Esophagus muscularis mucosa (tissue), 4 donors: ENCODE measurements around the gene RFNG. TPM values are rescaled to one million over a fixed set of nuclear protein-coding genes. Genes with fewer than 3 reads are reported as not detected.

Experiments
- DNase-seq: peaks from one replicate; pipeline ENCODE4 v3.0.0-alpha.2; 2017; ENCODE audit errors: extremely low spot score
- H3K27ac ChIP-seq, 4 donors: fragments of 200-600 bp; sonication (generic); replicated peaks in 1 of 4; 1 replicate in 3 of 4; 2 replicates in 1 of 4; pipeline ENCODE4 v1.5.1; 2016 to 2019; ENCODE audit warnings: mild to moderate bottlenecking in 1 of 4
- H3K27me3 ChIP-seq, 4 donors: fragments of 200-600 bp; sonication (generic); one replicate each; pipeline versions ENCODE4 v1.5.1 to v1.6.0; 2016 to 2019
- H3K36me3 ChIP-seq, 4 donors: fragments of 200-600 bp; sonication (generic); one replicate each; pipeline ENCODE4 v1.5.1; 2016 to 2019
- H3K4me1 ChIP-seq, 4 donors: fragments of 200-600 bp; sonication (generic); one replicate each; pipeline ENCODE4 v1.5.1; 2016 to 2019
- H3K4me3 ChIP-seq, 4 donors: fragments of 200-600 bp; sonication (generic); 1 replicate in 2 of 4; 2 replicates in 2 of 4; pipeline ENCODE4 v1.5.1; 2016 to 2019; ENCODE audit warnings: mild to moderate bottlenecking in 4 of 4, moderate library complexity in 1 of 4
- H3K9me3 ChIP-seq, 4 donors: fragments of 200-600 bp; sonication (generic); 1 replicate in 3 of 4; 2 replicates in 1 of 4; pipeline ENCODE4 v1.5.1; 2016 to 2019
- CTCF ChIP-seq, 3 experiments: fragments of 200-600 bp in 2 of 3; fragments of 450-650 bp in 1 of 3; sonication (generic) in 2 of 3; IDR thresholded peaks; one replicate each; pipeline ENCODE4 v1.5.1; 2017 to 2019; ENCODE audit warnings: antibody characterized with exemption in 3 of 3, mild to moderate bottlenecking in 2 of 3, moderate library complexity in 1 of 3
- EP300 ChIP-seq: sonication (generic); formaldehyde crosslinking; IDR thresholded peaks from one replicate; pipeline ENCODE4 v1.6.1; 2017; ENCODE audit warnings: antibody characterized with exemption
- POLR2A ChIP-seq: fragments of 450-650 bp; IDR thresholded peaks from one replicate; pipeline ENCODE4 v1.6.1; 2017; ENCODE audit warnings: antibody characterized with exemption, moderate library complexity, mild to moderate bottlenecking, low read depth
- POLR2AphosphoS5 ChIP-seq, 2 donors: sonication (generic); formaldehyde crosslinking; IDR thresholded peaks; one replicate each; pipeline ENCODE4 v1.6.1; 2017; ENCODE audit warnings: antibody characterized with exemption in 2 of 2
- WGBS: methylation state at CpG from one replicate; pipeline ENCODE4 v1.1.5; 2018; 5-methylcytosine and 5-hydroxymethylcytosine counted together
- intact Hi-C: fragments of 100-400 bp; cut with DNase I; formaldehyde crosslinking; loops from one replicate; pipeline ENCODE4 v1.15.1; 2023
- total RNA-seq, 4 donors: library from RNA; depleted of rRNA; stranded (reverse); fragments of >200 nt; gene quantifications; one replicate each; pipeline versions ENCODE4 v1.1.0 to v1.2.1, GENCODE V29; 2016

RFNG gene
- total RNA-seq, 4 donors from 2014 or later = 32.4 to 54.8 (median 42.5) TPM

DNA sequence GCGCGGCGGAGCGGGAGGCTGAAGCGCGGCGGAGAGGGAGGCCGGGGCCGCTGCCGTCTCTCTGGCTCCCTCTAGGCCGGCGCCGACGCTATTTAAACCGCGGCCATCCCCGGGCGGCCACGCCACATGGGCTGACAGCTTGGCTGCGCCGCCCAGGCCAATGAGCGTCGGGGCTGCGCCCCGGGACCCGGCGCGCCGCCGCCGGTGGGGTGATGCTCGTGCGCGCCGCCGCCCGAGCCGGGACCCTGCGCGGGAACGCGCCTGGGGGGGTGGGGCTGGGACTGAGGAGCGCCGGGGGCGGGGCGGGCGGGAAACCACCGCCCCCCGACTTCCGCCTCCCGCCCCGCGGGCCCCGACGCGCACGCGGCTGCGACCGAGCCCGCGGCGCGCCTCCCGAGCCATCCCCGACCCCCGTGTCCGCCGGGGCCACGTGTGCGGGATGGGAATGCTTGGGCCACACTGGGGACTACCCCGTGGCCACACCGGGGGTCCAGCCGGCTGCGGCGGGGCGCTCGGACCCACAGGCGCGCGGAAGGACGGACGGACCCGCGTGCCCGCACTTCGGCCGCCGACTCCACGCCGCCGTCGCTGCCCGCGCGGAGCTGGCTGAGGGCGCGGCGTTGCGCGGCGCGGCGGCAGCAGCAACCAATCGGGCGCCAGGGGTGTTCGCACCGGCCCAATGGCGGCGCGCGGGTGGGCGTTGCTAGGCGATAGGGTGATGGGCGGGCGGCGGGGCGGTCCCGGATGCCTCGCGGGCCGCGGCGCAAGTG lies 46.7 kb upstream of the RFNG start, which contains the start of gene FASN:
TSS of gene FASN (minus strand) at position 68 of the 770 bp plus-strand sequence. CDS start 1,791 bp downstream, outside the sequence.
- peak; percentile 98 for DNase-seq
- Histone ChIP-seq H3K4me3 (peak within 1 kb of the TSS; percentile 74 to 92 (median 84)), H3K27ac (peak within 1 kb of the TSS; percentile 88 to 99 (median 95)), H3K4me1 (peaks cover 33 to 66% (median 57%) of the 10 kb centered on the region in 4 donors), H3K9me3 (no peaks in the 10 kb centered on the region), H3K36me3 (peaks cover 10 to 33% (median 28%) of the 10 kb centered on the region in 4 donors), H3K27me3 (no peaks in the 10 kb centered on the region)
- 0% methylated on average over 29 of the region's 124 CpGs for WGBS
- TF ChIP-seq EP300 (no peak), POLR2AphosphoS5 (IDR thresholded peaks at IDR 0.05) (peak; percentile 80 to 85), CTCF (IDR thresholded peaks at IDR 0.05) (peak in 2 of 3 experiments; percentile 36 to 55), POLR2A (peak; percentile 57)
- intact Hi-C loops = loop anchor here (5.0 kb wide), 1 partner anchor 66 kb away; the partner anchor contains the start of gene RAC3

GRCh38 chr17:82097919-82098168 lies 46.2 kb upstream of the RFNG start:
- H3K36me3 ChIP-seq = peaks cover 15 to 38% (median 33%) of the 10 kb centered on the region in 4 donors
- WGBS = no CpG with 5 or more reads among the region's 36 CpGs
- H3K27me3 ChIP-seq = no peaks in the 10 kb centered on the region

GRCh38 chr17:82097184-82097918 lies 45.7 kb upstream of the RFNG start:
- Histone ChIP-seq H3K27ac (peak overlapping the region; percentile 88 to 99 (median 95)), H3K4me3 (peak overlapping the region; percentile 74 to 92 (median 84)), H3K27me3 (no peaks in the 10 kb centered on the region), H3K4me1 (peaks cover 33 to 57% (median 52%) of the 10 kb centered on the region in 4 donors), H3K36me3 (peaks cover 20 to 43% (median 38%) of the 10 kb centered on the region in 4 donors), H3K9me3 (no peaks in the 10 kb centered on the region)
- WGBS = 0% methylated on average over 4 of the region's 77 CpGs
- TF ChIP-seq POLR2A (no peak), CTCF (IDR thresholded peaks at IDR 0.05) (no peak), EP300 (no peak)
- intact Hi-C loops = loop anchor here (5.0 kb wide), 1 partner anchor 65 kb away; the partner anchor contains the start of gene RAC3
- no peak for DNase-seq

More at GRCh38 chr17:82097919-82098168, 46.2 kb upstream of the RFNG start:
- no peak for DNase-seq
- H3K4me1 ChIP-seq = peaks cover 33 to 60% (median 52%) of the 10 kb centered on the region in 4 donors
- H3K9me3 ChIP-seq = no peaks in the 10 kb centered on the region
- H3K4me3 ChIP-seq = peak overlapping the region; percentile 74 to 92 (median 84)
- H3K27ac ChIP-seq = peak overlapping the region; percentile 88 to 99 (median 95)
- intact Hi-C loops = loop anchor here (5.0 kb wide), 1 partner anchor 66 kb away; the partner anchor contains the start of gene RAC3
- TF ChIP-seq EP300 = no peak
- no peak for TF ChIP-seq POLR2A
- TF ChIP-seq CTCF (IDR thresholded peaks at IDR 0.05) = no peak
- no peak for TF ChIP-seq POLR2AphosphoS5 (IDR thresholded peaks at IDR 0.05)

DNA sequence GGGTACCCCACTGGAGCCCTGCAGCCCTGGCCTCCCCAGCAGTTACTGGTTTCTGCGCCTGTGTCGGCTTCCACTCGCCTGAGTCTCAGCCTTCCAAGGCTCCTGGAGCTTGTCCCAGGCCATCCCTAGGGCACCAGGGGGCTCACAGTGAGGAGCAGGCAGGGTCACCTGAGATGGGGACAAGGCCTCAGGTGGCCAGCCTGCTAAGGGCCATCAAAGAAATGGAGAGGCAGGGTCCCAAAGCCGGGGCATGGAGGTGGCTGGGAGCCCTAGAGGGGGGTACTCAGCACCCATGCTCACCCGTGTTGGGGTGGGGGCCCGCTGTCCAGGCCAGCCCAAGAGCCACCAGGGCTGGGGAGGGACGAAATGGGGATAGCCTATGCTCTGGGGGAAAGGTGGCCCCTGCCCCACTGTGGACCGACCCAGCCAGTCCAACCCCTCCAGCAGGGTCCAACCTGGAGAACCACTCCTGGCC lies 45.1 kb upstream of the RFNG start:
- H3K36me3 ChIP-seq = peaks cover 26 to 49% (median 44%) of the 10 kb centered on the region in 4 donors
- peak overlapping the region; percentile 74 to 92 (median 84) for H3K4me3 ChIP-seq
- H3K9me3 ChIP-seq = no peaks in the 10 kb centered on the region
- H3K4me1 ChIP-seq = peaks cover 33 to 53% (median 49%) of the 10 kb centered on the region in 4 donors
- TF ChIP-seq POLR2AphosphoS5 (IDR thresholded peaks at IDR 0.05) = no peak
- peak overlapping the region; percentile 88 to 99 (median 95) for H3K27ac ChIP-seq
- WGBS = 68% methylated on average over 4 of the region's 8 CpGs
- no peak for DNase-seq
- intact Hi-C loops = loop anchor here (5.0 kb wide), 1 partner anchor 64 kb away; the partner anchor contains the start of gene RAC3
- H3K27me3 ChIP-seq = no peaks in the 10 kb centered on the region
